ENCODE results near the gene EPM2AIP1.
A peak's percentile ranks its signal among the peaks of the same experiment; 100 is the strongest.
"Not testable (repeated sequence)": the region's sequence is repeated elsewhere in the genome, so short reads cannot be mapped to it uniquely, and the experiment has no call there.

EPM2AIP1 gene

DNA sequence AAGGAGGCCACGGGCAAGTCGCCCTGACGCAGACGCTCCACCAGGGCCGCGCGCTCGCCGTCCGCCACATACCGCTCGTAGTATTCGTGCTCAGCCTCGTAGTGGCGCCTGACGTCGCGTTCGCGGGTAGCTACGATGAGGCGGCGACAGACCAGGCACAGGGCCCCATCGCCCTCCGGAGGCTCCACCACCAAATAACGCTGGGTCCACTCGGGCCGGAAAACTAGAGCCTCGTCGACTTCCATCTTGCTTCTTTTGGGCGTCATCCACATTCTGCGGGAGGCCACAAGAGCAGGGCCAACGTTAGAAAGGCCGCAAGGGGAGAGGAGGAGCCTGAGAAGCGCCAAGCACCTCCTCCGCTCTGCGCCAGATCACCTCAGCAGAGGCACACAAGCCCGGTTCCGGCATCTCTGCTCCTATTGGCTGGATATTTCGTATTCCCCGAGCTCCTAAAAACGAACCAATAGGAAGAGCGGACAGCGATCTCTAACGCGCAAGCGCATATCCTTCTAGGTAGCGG is at the start of gene EPM2AIP1:
EPM2AIP1 (minus strand) TSS at position 326 of the 520 bp plus-strand sequence; CDS start at position 272, 54 bp downstream.
- DNase-seq (ENCODE audit: low read depth): no peak
- peak within 1 kb of the TSS; percentile 79 for H3K4me3 ChIP-seq (ENCODE audit: control insufficient read depth, low read depth, low read length)
- peak; percentile 4 for TF ChIP-seq CTCF (conservative IDR thresholded peaks at IDR 0.05; ENCODE audit: control insufficient read depth, insufficient read depth, low read depth, low read length)

- H3K4me3 ChIP-seq (ENCODE audit: control insufficient read depth, low read depth, low read length); DNase-seq (ENCODE audit: low read depth): not testable (repeated sequence)
Observed at GRCh38 chr3:37042712-37043111, 49.8 kb upstream of the EPM2AIP1 start.

DNA sequence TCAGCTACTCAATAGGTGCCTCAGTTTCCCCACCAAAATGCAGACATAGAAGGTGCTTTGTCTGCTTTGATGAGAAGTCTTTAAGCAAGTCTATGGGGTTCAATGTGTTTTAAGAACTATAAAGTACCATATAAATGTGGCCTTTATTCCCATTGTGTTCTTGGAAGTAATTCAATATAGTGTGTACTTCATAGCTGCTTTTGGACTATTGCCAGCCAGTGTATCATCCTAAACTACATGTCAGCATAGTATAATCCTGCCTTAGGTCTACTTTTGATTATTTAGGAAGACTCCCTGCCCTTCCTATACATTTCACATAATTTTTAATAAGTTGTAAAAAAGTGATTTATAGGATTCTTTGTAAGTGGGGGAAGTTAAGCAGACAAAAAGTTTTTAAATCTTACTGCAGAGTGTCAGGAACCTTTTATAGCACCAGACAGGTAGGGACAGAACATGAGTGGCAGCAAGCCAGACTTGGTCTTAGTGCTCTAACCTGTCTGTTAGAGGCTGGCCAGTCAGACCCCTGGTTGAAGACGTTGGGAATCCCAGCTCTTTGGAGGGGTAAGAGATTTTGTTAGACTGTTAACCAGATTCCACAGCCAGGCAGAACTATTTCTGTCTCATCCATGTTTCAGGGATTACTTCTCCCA is 48.7 kb upstream of the EPM2AIP1 start:
- peak; percentile 33 for DNase-seq (ENCODE audit: low read depth)
- TF ChIP-seq CTCF (conservative IDR thresholded peaks at IDR 0.05; ENCODE audit: control insufficient read depth, insufficient read depth, low read depth, low read length): no peak
- H3K4me3 ChIP-seq (ENCODE audit: control insufficient read depth, low read depth, low read length): no peak overlapping the region

DNA sequence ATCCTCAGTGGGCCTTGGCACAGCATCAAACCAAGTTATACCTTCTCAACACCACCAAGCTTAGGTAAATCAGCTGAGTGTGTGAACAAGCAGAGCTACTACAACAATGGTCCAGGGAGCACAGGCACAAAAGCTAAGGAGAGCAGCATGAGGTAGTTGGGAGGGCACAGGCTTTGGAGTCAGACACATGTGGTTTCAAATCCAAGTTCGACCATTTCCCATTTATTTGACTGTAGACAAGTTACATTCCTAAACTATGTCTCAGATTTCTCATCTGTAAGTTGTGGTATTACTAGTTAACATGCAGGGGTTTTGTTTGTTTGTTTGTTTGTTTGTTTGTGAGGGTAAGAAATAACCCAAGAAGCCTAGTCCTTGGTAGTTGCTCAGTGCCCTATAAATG is 47.3 kb upstream of the EPM2AIP1 start:
- no peak for TF ChIP-seq CTCF (conservative IDR thresholded peaks at IDR 0.05; ENCODE audit: control insufficient read depth, insufficient read depth, low read depth, low read length)
- peak; percentile 39 for DNase-seq (ENCODE audit: low read depth)
- H3K4me3 ChIP-seq (ENCODE audit: control insufficient read depth, low read depth, low read length): no peak overlapping the region

- H3K4me3 ChIP-seq (ENCODE audit: control insufficient read depth, low read depth, low read length): no peak overlapping the region
- TF ChIP-seq CTCF (conservative IDR thresholded peaks at IDR 0.05; ENCODE audit: control insufficient read depth, insufficient read depth, low read depth, low read length): no peak
- no peak for DNase-seq (ENCODE audit: low read depth)
Observed at GRCh38 chr3:37039161-37039846, 46.4 kb upstream of the EPM2AIP1 start.

GRCh38 chr3:37037352-37037751 is 44.4 kb upstream of the EPM2AIP1 start:
- DNase-seq (ENCODE audit: low read depth): no peak
- no peak overlapping the region for H3K4me3 ChIP-seq (ENCODE audit: control insufficient read depth, low read depth, low read length)
- TF ChIP-seq CTCF (conservative IDR thresholded peaks at IDR 0.05; ENCODE audit: control insufficient read depth, insufficient read depth, low read depth, low read length): no peak

DNA sequence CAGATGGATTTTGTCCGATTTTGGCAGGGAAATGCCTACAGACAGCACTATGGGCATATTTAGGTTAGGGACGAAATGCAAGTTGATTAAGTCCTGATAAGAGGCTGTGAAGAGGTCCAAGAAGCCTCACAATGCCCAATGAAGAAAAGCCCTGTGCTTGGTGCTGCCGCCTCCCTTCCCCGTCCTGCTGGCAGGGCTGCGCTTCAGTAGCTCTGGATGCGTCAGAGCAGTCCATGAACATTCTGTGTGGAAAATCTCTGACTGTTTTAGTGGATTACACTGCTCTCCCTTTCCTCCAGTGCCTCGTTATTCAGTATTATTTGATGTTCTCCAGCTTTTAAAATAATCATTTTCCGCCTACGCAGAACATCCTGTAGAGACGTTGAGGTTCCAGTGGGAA is 40.0 kb upstream of the EPM2AIP1 start:
- DNase-seq (ENCODE audit: low read depth): peak; percentile 66
- H3K4me3 ChIP-seq (ENCODE audit: control insufficient read depth, low read depth, low read length): no peak overlapping the region
- TF ChIP-seq CTCF (conservative IDR thresholded peaks at IDR 0.05; ENCODE audit: control insufficient read depth, insufficient read depth, low read depth, low read length): no peak

Measured in fibroblast of mammary gland (primary cell).